BLaER1 (cell line): Measurements from ENCODE around the gene OCRL.

Experiments
- H3K27ac ChIP-seq: shearing (Covaris generic); formaldehyde crosslinking; 2 replicates; pipeline ENCODE4 v1.8.1; 2022
- H3K27me3 ChIP-seq: shearing (Covaris generic); formaldehyde crosslinking; 2 replicates; pipeline ENCODE4 v1.8.1; 2022
- H3K36me3 ChIP-seq: shearing (Covaris generic); formaldehyde crosslinking; 2 replicates; pipeline ENCODE4 v1.8.1; 2022
- H3K4me1 ChIP-seq: shearing (Covaris generic); formaldehyde crosslinking; 2 replicates; pipeline ENCODE4 v1.8.1; 2022
- H3K4me2 ChIP-seq: shearing (Covaris generic); formaldehyde crosslinking; 2 replicates; pipeline ENCODE4 v1.8.1; 2022
- H3K4me3 ChIP-seq: shearing (Covaris generic); formaldehyde crosslinking; 2 replicates; pipeline ENCODE4 v1.8.1; 2022
- H3K9ac ChIP-seq: shearing (Covaris generic); formaldehyde crosslinking; 2 replicates; pipeline ENCODE4 v1.8.1; 2022
- H3K9me3 ChIP-seq: shearing (Covaris generic); formaldehyde crosslinking; 2 replicates; pipeline ENCODE4 v1.8.1; 2022
- H4K20me1 ChIP-seq: shearing (Covaris generic); formaldehyde crosslinking; 2 replicates; pipeline ENCODE4 v1.8.1; 2022
- Cebpa-rat ChIP-seq: shearing (Covaris generic); IDR thresholded peaks from 2 replicates; pipeline ENCODE4 v1.8.1; 2022

Gene OCRL

DNA sequence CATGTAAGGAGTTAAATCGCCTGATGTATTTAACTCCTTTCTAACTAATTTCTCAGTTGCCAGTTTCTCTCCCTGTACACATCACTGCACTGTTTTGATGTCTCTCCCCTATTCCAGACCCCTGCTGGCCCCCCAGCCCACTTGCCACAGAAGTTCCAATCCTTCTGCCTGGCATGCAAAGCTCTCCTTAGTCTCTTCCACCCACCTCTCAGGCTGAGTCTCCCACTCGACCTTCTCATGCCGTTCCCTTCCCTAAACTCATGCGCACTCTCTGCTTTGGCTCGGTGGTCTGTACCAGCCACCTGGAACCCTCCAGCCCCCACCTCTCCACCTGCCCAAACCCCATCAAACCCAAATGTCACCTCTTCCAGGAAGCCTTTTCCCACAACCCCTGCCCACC lies 57.8 kb downstream of the OCRL start:
- Histone ChIP-seq H3K36me3 (no peaks in the 10 kb centered on the region), H3K4me2 (no peak overlapping the region), H3K4me1 (no peaks in the 10 kb centered on the region), H3K9me3 (no peaks in the 10 kb centered on the region), H4K20me1 (peaks cover 24% of the 10 kb centered on the region; the same call in 1 of the 2 replicates), H3K9ac (no peak overlapping the region), H3K27ac (no peak overlapping the region), H3K4me3 (no peak overlapping the region), H3K27me3 (peaks cover 98% of the 10 kb centered on the region)
- no peak for TF ChIP-seq Cebpa-rat

DNA sequence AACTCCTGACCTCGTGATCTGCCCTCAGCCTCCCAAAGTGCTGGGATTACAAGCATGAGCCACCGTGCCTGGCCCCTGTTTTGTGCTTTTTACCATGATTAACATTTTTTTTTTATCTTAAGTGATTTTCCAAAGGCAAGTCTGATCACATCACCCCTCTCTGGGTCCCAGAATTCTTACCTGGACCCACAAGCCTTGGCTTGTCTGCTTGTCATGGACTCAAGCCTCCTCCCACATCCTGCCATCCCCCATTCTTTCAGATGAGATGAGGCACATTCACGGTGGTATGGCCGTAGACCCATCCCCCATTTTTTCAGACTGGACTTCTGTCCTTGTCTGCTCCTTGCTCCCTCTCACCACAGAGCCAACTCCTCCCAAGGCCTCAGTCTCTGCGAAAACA lies 59.4 kb downstream of the OCRL start:
- Histone ChIP-seq H3K4me3 (no peak overlapping the region), H3K9me3 (no peaks in the 10 kb centered on the region), H3K9ac (no peak overlapping the region), H3K27me3 (peaks cover 96% of the 10 kb centered on the region), H3K4me2 (no peak overlapping the region), H4K20me1 (peaks cover 24% of the 10 kb centered on the region; the same call in 1 of the 2 replicates), H3K27ac (no peak overlapping the region), H3K36me3 (no peaks in the 10 kb centered on the region), H3K4me1 (peaks cover 6% of the 10 kb centered on the region)
- no peak for TF ChIP-seq Cebpa-rat

DNA sequence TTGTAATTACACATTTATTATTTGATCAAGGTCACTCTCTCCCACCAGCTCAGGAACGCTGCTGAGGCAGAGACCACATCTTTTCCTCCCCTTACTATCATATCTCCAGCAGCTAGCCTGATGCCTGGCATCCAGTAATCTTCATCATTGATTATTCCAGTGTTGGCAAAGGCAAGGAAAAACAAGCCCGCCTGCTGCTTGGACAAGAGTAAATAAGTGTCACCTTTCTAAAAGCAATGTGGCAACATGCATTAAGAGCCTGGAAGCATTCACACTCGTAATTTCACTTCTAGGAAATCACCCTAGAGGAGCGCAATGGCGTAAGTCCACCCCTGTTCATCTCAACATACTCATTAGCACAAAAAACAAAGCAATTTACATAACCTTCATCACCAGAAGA lies 59.9 kb downstream of the OCRL start:
- no peak overlapping the region for H3K4me2 ChIP-seq
- peaks cover 9% of the 10 kb centered on the region for H3K4me1 ChIP-seq
- H3K9ac ChIP-seq = no peak overlapping the region
- peaks cover 96% of the 10 kb centered on the region for H3K27me3 ChIP-seq
- H3K27ac ChIP-seq = no peak overlapping the region
- no peaks in the 10 kb centered on the region for H3K36me3 ChIP-seq
- TF ChIP-seq Cebpa-rat = no peak
- H3K9me3 ChIP-seq = no peaks in the 10 kb centered on the region
- no peak overlapping the region for H3K4me3 ChIP-seq
- H4K20me1 ChIP-seq = peaks cover 24% of the 10 kb centered on the region; the same call in 1 of the 2 replicates

DNA sequence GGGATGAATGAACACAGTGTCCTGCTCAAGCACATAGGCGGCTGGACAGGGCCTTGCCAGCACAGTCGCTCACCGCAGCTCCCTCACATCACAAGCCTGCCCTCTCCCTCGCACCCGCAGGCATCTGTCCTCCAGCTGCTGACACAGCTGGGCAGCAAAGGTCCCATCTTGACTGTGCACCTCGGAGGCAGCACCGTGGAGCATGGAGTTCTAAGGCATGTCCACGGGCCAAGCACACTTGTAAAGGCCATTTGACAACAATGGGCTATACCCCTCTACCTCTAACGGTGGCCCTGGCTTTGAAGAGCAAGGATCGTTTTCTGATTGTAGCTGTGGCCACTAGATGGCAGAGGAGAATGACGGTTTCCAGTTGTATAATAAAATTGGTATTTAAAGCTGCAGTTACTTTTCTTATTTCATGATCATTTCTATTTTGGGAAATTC lies 60.9 kb downstream of the OCRL start:
- Histone ChIP-seq H3K27me3 (peaks cover 95% of the 10 kb centered on the region), H3K36me3 (no peaks in the 10 kb centered on the region), H3K4me2 (no peak overlapping the region), H4K20me1 (peaks cover 16% of the 10 kb centered on the region; the same call in 1 of the 2 replicates), H3K27ac (no peak overlapping the region), H3K9ac (no peak overlapping the region), H3K9me3 (no peaks in the 10 kb centered on the region), H3K4me1 (peaks cover 9% of the 10 kb centered on the region), H3K4me3 (no peak overlapping the region)
- TF ChIP-seq Cebpa-rat = no peak

DNA sequence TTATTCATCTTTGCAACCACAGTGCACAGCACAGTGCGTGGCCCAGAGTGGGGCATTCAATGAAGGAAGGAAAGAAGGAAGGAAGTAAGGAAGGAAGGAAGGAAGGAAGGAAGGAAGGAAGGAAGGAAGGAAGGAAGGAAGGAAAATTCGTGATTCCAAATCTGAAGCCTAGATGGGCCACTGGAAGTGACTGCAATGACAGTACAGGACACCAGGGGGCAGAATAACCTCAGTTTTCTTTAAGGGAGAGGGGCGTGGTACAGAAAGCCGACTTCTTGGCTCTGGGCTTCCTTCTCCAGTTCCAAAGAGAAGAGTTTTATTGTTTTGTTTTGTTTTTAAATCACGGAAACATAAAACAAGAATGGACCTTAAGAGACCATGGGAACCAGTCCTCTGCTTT lies 66.9 kb downstream of the OCRL start:
- Histone ChIP-seq H3K36me3 (no peaks in the 10 kb centered on the region), H3K4me2 (no peak overlapping the region), H3K9ac (no peak overlapping the region), H4K20me1 (no peaks in the 10 kb centered on the region; the same call in 1 of the 2 replicates), H3K4me1 (peaks cover 9% of the 10 kb centered on the region), H3K27me3 (peaks cover 81% of the 10 kb centered on the region), H3K27ac (no peak overlapping the region), H3K9me3 (no peaks in the 10 kb centered on the region), H3K4me3 (no peak overlapping the region)
- TF ChIP-seq Cebpa-rat = no peak

DNA sequence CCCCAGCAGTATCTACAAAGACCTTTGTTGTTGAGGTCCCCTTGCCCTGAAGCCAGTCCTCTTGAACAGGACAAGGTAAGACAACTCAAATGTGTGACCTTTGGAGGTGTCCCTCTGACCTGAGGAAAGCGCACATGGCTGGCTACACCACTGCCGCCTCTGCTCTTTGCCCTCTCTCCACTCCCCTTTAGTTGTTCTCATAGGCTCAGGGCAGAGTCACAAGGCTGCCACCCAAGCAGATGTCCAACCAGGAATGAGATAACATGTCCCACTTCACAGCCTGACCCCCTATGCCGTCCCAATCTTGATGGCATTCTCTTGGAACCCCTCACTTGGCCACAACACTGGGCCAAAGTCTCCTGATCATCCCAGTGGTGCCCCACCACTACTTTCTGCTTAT lies 68.4 kb downstream of the OCRL start:
- TF ChIP-seq Cebpa-rat = no peak
- H3K9ac ChIP-seq = no peak overlapping the region

DNA sequence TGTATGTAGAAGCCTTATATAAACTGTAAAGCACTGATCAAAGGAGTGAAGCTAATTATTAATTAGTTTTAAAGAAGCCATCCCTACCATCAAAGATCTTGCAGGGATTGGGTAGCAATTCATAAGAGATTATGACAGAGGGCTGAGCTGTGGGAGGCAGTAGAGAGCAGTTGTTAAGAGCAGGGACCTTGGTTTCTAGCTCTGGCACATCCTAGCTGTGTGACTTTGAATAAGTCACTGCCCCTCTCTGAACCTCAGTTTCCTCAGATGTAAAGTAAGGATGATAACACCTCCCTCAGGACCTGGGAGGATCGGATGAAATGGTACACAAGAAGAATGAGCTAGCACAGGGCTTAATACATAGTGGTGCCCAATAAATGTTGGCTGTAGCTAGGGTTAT lies 69.3 kb downstream of the OCRL start:
- Histone ChIP-seq H4K20me1 (no peaks in the 10 kb centered on the region), H3K27me3 (peaks cover 72% of the 10 kb centered on the region), H3K9ac (no peak overlapping the region), H3K9me3 (no peaks in the 10 kb centered on the region), H3K4me1 (peaks cover 7% of the 10 kb centered on the region), H3K4me3 (no peak overlapping the region), H3K36me3 (no peaks in the 10 kb centered on the region), H3K4me2 (no peak overlapping the region), H3K27ac (no peak overlapping the region)
- TF ChIP-seq Cebpa-rat = no peak

More for the DNA sequence above, 68.4 kb downstream of the OCRL start:
- Histone ChIP-seq H3K4me3 (no peak overlapping the region), H4K20me1 (no peaks in the 10 kb centered on the region), H3K27ac (no peak overlapping the region), H3K27me3 (peaks cover 80% of the 10 kb centered on the region), H3K9me3 (no peaks in the 10 kb centered on the region), H3K36me3 (no peaks in the 10 kb centered on the region), H3K4me2 (no peak overlapping the region), H3K4me1 (peaks cover 9% of the 10 kb centered on the region)

DNA sequence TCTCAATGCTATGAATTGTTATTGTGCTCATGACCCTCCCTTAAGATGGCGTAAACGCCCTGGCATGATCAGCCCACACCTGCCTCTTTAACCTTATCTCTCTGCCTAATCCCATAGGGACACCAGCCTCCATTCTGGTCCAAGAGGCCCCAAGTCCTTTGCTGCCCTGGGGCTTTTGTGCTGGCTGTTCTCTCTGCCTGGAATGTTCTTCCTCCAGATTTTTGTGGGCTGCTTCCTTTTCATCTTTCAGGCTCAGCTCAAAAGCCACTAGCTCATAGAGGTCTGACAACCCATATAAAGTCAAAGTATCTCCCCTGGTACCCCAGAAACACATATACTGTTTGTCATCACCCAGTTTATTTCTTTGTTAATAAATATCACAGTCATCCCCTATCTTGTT lies 72.3 kb downstream of the OCRL start:
- H3K36me3 ChIP-seq = no peaks in the 10 kb centered on the region
- no peaks in the 10 kb centered on the region for H4K20me1 ChIP-seq
- no peak overlapping the region for H3K4me2 ChIP-seq
- no peak for TF ChIP-seq Cebpa-rat
- H3K9me3 ChIP-seq = no peaks in the 10 kb centered on the region
- peaks cover 72% of the 10 kb centered on the region for H3K27me3 ChIP-seq
- H3K4me3 ChIP-seq = no peak overlapping the region
- H3K4me1 ChIP-seq = peaks cover 15% of the 10 kb centered on the region
- no peak overlapping the region for H3K9ac ChIP-seq
- no peak overlapping the region for H3K27ac ChIP-seq

DNA sequence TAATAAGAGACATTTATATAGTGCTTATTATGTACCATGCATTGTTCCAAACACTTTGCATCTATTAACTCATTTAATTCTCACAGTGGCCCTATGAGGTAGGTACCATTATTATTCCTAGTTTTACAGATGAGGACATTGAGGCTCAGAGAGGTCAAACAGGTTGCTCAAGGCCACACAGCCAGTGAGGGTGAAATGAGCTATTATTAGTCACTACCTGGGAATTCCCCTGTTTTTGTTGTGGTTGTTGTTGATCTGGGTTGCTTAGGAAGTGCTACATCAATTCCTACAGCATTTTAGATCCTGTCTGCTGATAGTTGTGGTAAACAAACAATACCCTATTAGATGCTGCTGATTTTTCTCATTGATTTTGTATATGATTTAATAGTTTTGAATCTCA lies 73.5 kb downstream of the OCRL start:
- peaks cover 15% of the 10 kb centered on the region for H3K4me1 ChIP-seq

DNA sequence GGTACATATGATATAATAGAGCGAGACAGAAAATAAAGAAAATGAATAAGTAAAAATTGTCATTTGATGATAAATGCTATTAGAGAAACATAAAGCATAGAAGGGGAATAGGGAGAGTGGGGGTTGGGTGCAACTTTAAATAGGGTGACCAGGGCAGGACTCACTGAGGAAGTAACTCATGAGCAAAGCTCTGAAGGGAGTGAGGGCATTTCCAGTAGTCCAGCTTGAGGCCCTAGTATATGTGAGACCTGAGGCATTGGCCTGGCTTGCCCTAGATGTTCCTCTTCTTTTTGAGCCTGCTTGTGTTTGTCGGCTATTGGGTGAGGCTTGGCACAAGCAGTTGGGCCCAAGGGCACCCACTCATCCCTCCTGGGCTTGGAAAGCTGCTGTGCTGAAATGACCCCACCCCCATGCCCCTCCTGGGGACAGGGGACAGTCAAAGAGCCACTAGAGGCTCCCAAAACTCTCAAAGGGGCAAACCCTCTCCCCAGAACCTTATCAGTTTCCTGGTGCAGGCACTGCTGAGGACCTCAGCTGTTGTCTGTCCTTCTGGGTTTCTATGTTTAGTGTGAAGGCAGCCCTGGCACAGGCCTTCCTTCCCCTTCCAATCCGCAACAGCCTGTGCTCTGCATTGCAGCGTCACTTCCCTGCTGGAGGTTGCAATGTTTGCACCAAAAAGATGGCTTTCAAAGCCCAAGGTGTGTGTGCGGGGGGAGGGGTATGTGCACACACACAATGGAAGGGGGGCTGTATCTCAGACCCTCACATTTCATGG lies 74.6 kb downstream of the OCRL start:
- Histone ChIP-seq H3K4me2 (peak overlapping the region; percentile 43), H3K4me3 (no peak overlapping the region)
- no peak for TF ChIP-seq Cebpa-rat

More for the DNA sequence above, 73.5 kb downstream of the OCRL start:
- TF ChIP-seq Cebpa-rat = no peak
- H3K27ac ChIP-seq = no peak overlapping the region
- no peaks in the 10 kb centered on the region for H3K36me3 ChIP-seq
- H3K9me3 ChIP-seq = no peaks in the 10 kb centered on the region
- H3K9ac ChIP-seq = no peak overlapping the region
- no peak overlapping the region for H3K4me3 ChIP-seq
- H4K20me1 ChIP-seq = no peaks in the 10 kb centered on the region
- H3K27me3 ChIP-seq = peaks cover 69% of the 10 kb centered on the region
- no peak overlapping the region for H3K4me2 ChIP-seq

More for the DNA sequence above, 74.6 kb downstream of the OCRL start:
- Histone ChIP-seq H3K4me1 (peaks cover 15% of the 10 kb centered on the region), H3K36me3 (no peaks in the 10 kb centered on the region), H3K27ac (peak overlapping the region; percentile 47), H3K27me3 (peaks cover 69% of the 10 kb centered on the region), H4K20me1 (no peaks in the 10 kb centered on the region), H3K9me3 (no peaks in the 10 kb centered on the region), H3K9ac (no peak overlapping the region)
